Gastroesophageal sphincter (tissue), 3 donors: ENCODE measurements around the gene C5orf24.

Experiments
- CTCF ChIP-seq, 4 experiments: fragments of 200-600 bp in 2 of 4; fragments of 450-650 bp in 2 of 4; sonication (generic) in 1 of 4; IDR thresholded peaks; one replicate each; pipeline ENCODE4 v1.5.1; 2017 to 2019; ENCODE audit warnings: antibody characterized with exemption in 4 of 4, mild to moderate bottlenecking in 2 of 4, moderate library complexity in 2 of 4
- POLR2A ChIP-seq, 2 donors: fragments of 450-650 bp; IDR thresholded peaks; one replicate each; pipeline ENCODE4 v1.6.1; 2017; ENCODE audit warnings: antibody characterized with exemption in 2 of 2, mild to moderate bottlenecking in 2 of 2, moderate library complexity in 1 of 2
- POLR2AphosphoS5 ChIP-seq: sonication (generic); formaldehyde crosslinking; IDR thresholded peaks from one replicate; pipeline ENCODE4 v1.6.1; 2017; ENCODE audit warnings: antibody characterized with exemption

GRCh38 chr5:134878403-134878802 lies 32.6 kb downstream of the C5orf24 start:
- TF ChIP-seq POLR2A (IDR thresholded peaks at IDR 0.05) (no peak), POLR2AphosphoS5 (no peak), CTCF (IDR thresholded peaks at IDR 0.05) (no peak)
